ENCODE measurements around the gene ZNF629. TPM values are rescaled to one million over a fixed set of nuclear protein-coding genes. Genes with fewer than 3 reads are reported as not detected.

The ZNF629 gene
- total RNA-seq, result 17.5 TPM

DNA sequence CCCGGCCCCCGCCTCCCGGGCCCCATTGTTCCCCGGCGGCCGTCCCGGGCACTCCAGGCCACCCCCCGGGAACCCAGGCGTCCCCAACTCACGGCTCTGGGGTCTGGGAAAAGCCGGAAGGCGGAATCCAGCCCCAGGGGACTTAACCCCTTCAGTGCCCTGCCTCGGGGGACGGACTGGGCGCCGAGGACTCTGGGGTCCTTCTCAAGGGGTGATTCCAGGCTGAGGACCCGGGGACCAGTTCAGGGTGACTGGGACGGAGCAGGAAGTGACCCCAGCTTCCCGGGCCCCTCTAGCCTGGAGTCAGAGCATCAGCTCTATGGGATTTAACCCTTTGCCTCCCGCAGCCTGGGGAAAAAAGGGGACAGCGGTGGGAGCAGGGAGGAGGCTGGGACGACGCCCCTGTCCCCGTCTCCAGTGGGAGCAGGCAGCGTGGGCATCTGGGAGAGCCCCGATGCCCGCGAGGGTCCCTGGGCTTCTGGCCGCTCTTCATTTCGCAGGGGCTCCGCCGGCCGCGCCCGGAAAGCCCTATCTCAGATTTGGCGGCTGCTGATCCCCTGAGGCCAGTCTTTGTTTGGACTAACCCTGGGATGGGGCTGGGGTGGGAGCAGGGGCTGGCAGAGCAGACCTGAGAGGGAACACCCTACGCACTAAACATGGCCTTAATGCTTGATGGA, at the start of gene ZNF629:
Gene ZNF629, minus strand, starts transcription at position 270 of the 677 bp plus-strand sequence. CDS start 2,723 bp downstream, outside the sequence.

DNA sequence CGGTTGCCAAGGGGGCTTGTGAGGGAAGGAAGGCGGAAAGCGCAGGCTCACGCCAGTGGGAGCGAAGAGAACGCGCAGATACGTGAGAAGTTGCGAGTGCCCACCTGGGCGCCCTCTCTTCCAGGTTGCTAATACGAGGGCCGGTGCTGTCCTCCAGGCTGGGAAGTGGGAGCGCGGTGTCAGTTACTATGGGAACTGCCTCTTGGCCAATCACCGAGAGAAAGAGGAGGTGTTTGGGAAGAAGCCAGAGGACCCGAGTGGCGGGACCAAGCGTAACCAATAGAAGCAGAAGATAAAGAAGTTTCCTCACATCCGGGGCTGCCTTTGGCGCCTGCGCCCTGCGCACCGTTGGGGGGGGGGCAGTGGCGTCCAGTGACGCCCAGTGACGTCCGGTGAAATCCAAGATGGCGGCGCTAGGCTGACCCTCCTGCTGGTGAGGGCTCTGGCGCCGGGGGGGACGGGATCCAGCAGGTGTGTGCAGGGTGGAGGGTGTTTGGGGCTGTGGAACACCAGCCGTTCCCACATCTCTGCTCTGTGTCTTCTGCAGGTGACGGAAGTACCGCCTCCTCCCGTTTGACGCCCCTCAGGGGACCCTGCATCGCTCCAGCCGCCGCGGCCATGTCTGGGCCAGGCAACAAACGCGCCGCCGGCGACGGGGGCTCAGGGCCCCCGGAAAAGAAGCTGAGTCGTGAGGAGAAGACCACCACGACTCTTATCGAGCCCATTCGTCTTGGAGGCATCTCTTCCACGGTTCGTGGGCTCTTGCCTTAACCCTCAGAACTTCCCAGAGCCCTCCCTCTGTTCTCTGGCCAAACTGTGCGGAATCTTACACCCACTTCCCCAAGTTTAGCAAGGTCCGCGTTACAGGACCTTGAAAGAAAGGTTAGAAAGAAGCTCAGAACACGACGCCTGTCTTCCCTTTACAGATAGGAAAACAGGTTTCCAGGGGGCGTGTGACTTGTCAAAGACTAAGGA, 24.8 kb downstream of the ZNF629 start, which contains the start of the genes CFAP119 and RNF40:
Gene CFAP119, minus strand, starts transcription at position 135 of the 975 bp plus-strand sequence. CDS start 314 bp downstream, outside the sequence.
Gene RNF40, plus strand, starts transcription at position 395 of the 975 bp plus-strand sequence. Its CDS starts 224 bp downstream, at position 619.

DNA sequence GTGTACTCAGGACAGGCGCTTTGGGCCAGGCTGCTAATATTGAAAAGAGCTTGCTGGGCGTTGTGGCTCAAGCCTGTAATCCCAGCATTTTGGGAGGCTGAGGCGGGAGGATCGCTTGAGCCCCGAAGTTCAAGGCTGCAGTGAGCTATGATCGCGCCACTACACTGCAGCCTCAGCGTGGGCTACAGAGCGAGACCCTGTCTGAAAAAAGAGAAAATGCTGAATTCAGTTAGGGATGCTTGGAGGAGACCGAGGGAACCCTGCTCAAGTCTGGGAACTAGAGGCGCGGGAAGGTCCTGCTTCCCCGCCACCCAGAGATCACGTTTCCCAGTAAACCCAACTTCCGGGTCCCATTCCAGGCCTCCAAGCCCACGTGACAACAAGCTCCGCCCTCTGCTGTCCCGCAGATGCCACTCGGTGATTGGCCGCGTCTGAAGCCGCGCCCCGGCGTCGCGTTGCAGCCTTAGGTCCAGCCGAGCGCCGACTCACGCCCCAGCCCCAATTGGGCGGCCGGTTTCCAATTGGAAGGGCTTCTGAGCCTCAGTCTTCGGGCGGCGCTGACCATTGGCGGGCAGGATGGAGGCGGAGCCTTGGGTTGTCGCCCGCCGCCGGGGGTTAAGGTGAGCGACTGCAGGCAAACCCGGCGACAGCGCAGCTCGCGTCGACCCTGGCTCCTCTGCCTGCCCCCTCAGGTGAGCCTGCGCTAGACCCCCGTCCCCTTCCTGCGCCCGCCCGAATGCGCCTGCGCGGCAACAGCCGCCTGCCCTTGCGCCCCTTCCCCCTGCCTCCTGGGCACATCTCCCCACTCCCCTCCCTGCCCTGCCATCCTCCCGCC, 39.0 kb downstream of the ZNF629 start, which contains the start of gene PHKG2:
Gene PHKG2, plus strand, starts transcription at position 627 of the 835 bp plus-strand sequence. CDS start 396 bp downstream, outside the sequence.

Small RNA genes lying within 50 kb of the gene (small RNA-seq; reads per million reads assigned to genes)
- not detected for gene RF00017 (ENCODE audit: low replicate concordance)

Other genes with a start within 250 kb of the ZNF629 start
- gene ZNF764, start 228.8 kb downstream of the ZNF629 start, total RNA-seq, result 14.5 TPM
- gene ZNF688, start 215.5 kb downstream of the ZNF629 start, total RNA-seq, result 12.1 TPM
- 20.3 TPM for gene ZNF785, start 201.5 kb downstream of the ZNF629 start, total RNA-seq
- 10.0 TPM for gene ZNF689, start 176.8 kb downstream of the ZNF629 start, total RNA-seq
- 18.8 TPM for gene PRR14, start 136.2 kb downstream of the ZNF629 start, total RNA-seq
- 31.3 TPM for gene FBRS, start 128.8 kb downstream of the ZNF629 start, total RNA-seq
- gene SRCAP, start 88.0 kb downstream of the ZNF629 start, total RNA-seq, result 47.5 TPM
- gene PHKG2, start 38.8 kb downstream of the ZNF629 start, total RNA-seq, result 22.6 TPM
- 7.0 TPM for gene CFAP119, start 25.1 kb downstream of the ZNF629 start, total RNA-seq
- gene RNF40, start 24.9 kb downstream of the ZNF629 start, total RNA-seq, result 92.8 TPM
- gene BCL7C, start 106.9 kb upstream of the ZNF629 start, total RNA-seq, result 34.0 TPM
- gene CTF1, start 109.4 kb upstream of the ZNF629 start, total RNA-seq, result 4.8 TPM
- gene FBXL19, start 136.4 kb upstream of the ZNF629 start, total RNA-seq, result 18.0 TPM
- gene ORAI3, start 161.9 kb upstream of the ZNF629 start, total RNA-seq, result 21.8 TPM
- gene SETD1A, start 170.5 kb upstream of the ZNF629 start, total RNA-seq, result 9.5 TPM
- gene HSD3B7, start 198.0 kb upstream of the ZNF629 start, total RNA-seq, result 11.3 TPM
- 2.6 TPM for gene STX1B, start 223.4 kb upstream of the ZNF629 start, total RNA-seq
- gene STX4, start 246.4 kb upstream of the ZNF629 start, total RNA-seq, result 30.0 TPM

Measured in metanephros (tissue), 2 donors.